TTC549 (cell line): ENCODE measurements around the gene CEBPE.

Experiments
- FAIRE-seq: peaks from 2 replicates; lab custom pipeline; 2012; peaks lifted over from hg19 to GRCh38; lab: Jason Lieb, UNC

CEBPE gene

GRCh38 chr14:23143911-23144310, 24.9 kb upstream of the CEBPE start:
- no peak for FAIRE-seq

DNA sequence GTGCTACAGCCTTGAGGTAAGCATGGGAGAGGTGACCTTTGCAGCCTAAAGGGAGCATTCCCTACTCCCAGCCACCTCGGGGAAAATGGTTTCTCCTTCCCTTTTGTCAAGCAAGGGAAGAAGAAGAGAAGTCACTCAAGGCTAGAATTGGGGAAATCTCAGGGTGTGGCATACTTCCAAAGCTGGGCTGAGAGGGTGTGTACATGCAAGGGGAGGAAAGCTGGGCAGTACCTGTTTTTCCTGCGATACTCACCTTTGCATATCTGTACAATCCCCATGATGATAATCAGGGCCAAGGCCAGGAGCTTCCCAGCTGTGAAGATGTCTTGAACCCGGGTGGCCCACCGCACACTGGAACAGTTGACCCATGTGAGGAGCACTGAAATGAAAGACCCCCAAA, 23.8 kb upstream of the CEBPE start:
- no peak for FAIRE-seq

DNA sequence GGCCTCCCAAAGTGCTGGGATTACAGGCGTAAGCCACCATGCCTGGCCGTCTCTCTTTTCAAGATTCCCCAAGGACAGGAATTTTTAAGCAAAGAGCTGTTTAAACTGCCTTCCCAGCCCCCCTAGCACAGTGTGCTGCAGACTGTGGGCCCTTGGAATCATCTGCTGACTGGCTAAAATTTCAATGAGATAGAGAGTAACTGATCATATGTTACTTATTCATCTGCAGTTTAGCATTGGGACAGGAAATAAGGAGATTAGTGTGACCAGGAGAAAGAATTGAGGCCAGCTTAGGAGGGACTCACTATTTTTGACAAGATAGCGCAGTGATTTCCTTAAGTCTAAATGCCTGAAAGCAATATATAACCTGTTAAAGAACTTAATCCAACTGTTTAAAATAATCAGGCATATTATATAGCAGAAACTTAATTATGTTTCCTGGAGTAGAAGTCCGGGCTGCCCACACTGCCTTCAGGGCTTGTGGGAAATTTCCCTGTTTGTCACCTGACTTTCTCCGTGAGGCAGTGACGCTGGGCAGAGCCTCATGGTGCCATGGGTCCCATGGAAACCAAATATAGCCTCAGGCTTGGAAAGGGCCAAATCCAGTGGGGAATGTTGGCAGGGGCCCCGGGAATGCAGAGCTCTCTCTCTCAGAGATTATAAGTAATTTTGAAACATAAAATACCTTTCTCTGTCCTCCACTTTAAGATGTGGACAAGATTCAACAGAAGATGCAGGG, 22.8 kb upstream of the CEBPE start:
- no peak for FAIRE-seq

- no peak for FAIRE-seq
Observed at GRCh38 chr14:23140371-23140770, 21.3 kb upstream of the CEBPE start.

- FAIRE-seq, result no peak
Observed at GRCh38 chr14:23139874-23140273, 20.8 kb upstream of the CEBPE start.

DNA sequence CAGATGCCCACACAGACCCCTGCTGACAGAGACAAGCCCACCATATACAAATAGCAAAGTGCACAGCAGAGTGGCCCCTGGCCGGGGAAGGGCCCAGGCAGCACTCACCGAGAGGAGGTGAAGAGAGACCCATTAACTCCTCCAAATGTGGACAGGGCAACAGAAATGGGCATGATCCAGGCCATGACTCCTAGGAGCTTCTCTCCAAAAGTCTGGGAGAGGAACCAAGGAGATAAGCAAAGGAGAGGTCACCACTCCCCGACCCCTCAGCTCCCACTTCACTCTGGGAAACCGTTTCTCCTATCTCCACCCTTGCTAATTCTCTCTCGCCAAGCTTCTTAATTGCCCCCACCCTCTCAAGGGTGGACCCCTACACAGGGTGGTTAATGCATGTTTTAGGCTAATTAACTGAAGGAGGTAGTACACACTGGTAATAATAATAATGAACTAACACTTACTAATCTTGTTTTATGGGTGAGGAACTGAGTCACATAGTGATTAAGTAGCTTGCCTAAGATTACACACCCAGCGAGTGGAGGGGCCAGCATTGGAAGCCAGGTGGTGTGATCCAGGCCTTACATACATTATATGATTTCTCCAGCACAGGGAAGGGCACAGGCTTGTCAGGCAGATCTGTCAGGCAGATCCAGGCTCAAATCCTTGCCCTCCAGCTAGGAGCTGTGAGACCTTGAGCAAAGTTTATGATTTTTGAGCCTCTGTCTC, 18.9 kb upstream of the CEBPE start:
- no peak for FAIRE-seq

GRCh38 chr14:23137192-23137812, 18.2 kb upstream of the CEBPE start:
- FAIRE-seq, result no peak

GRCh38 chr14:23136566-23137133, 17.6 kb upstream of the CEBPE start:
- FAIRE-seq, result no peak

DNA sequence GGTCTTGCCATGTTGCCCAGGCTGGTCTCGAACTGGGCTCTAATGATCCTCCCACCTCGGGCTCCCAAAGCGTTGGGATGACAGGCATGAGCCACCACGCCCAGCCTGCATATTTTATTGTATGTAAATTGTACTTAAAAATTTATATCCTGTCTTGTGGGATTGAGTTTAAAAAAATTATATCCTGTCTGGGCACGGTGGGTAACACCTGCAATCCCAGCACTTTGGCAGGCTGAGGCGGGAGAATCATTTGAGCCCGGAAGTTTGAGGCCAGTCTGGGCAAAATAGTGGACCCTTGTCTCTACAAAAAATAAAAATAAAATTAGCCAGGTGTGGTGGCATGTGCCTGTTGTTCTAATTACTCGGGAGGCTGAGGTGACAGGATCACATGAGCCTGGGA, 13.9 kb upstream of the CEBPE start:
- FAIRE-seq, result no peak

- FAIRE-seq, result no peak
Observed at GRCh38 chr14:23131482-23131881, 12.4 kb upstream of the CEBPE start.

DNA sequence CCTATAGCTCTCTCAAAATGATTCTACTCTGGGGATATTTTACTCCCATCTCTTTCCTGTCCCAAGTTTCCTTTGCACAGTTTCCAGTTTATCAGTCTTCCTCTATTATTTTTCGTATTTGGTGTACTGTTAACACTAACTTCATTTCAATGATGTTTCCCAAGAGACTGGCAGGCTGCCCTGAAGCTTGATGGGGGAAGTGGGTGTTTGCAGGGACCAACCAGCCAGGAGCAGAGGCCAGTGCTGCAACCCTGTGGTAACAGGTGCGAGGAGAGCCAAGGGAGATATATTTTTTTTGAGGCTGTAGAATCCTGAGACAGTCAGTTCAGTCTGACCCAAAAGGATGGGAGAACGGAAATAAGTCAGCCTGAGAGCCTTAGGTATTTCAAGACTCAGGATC, 11.8 kb upstream of the CEBPE start:
- no peak for FAIRE-seq

DNA sequence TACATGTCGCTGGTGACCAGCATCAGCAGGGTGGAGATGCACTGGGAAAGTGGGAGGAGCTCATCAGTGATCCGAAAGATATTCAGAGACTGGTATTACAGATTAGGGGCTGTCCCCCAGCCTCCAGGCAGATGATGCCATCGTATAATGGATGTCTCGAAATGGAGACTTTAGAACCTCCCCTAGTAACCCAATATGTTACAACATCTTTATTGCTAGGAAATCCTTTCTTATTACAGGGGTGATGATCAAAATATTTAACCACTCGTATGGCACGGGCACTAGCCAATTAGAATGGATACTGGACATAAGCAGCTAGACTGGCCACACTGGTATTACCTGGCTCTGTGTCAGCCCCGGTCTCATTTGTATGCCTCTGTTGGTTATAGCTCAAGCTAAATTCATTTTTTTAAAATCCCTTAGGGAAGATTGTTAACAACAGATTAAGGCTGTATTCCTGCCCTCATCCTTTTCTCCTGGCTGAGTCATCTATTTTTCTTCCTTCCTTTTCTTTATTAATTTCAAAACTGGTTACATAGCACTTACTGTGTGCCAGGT, 10.8 kb upstream of the CEBPE start:
- no peak for FAIRE-seq

DNA sequence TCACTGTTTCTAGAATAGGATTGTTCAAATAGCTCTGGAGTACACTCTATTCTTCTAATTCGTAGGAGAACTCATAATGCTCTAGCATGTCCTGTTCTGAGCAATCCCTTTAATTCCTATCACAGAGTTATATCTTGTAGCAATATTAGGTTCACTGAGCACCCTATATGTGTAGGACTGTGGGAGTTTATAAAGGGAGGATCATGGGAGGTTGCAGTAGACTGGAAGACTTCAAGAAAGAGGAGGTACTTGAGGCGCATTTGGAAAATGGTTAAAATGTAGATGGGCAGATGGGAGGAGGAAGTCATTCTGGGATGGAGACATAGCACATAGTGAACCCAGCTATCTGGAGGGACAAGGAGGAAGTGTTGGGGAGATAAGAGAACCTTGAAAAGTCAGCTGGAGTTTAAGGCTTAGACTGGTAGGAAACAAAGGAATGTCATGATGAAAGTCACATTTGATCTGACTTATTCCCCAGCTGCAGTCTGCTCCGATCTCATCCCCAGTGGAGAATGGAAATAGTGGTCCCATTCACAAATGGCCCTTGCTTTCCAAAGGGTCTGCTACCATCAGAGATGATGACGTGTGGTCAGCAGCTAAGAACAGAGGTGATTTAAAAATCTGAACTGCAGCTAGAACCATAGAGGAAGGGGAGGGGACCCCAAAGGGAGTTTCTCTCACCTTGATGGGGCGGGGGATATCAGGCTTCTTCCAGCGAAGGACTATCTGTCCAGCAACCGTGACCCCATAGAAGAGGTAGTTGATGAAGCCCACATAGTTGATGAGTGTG, 10.1 kb upstream of the CEBPE start:
- no peak for FAIRE-seq

GRCh38 chr14:23127861-23128260, 8.8 kb upstream of the CEBPE start:
- no peak for FAIRE-seq

DNA sequence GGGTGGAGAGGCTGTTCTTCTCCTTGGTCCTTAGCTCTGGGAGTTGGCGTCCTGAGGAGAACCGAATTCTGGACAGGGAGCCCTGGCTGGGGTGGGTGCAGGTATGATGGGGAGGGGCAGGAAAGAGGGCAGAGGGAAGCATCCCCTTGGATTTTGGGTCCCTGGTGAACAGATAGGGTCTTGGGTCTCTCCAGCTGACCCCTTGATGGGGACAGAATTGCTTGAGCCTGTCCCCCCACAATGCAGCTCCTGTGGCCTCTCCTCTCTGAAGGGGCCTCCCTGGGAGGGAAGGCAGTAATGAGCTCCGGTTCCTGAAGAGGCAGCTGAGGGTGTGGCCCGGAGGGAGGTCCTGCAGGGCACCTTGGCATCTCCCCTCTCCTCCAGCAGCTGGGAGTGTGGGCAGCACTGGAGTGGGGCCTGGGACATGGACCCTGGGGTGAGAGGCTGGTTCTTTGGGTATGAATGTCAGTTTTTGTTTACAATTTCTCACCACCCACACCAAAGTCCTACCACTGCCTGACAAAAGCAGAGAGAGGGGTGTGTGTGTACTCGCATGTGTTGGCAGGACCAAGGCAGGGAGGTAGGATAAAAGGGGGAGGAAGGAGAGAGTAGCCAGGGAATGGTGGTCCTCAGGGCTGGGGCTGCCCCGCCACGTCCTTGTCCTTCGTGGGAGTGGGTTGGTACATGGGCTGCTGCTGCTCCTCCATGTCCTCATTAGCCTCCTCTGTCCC, 7.7 kb upstream of the CEBPE start:
- FAIRE-seq, result no peak

- no peak for FAIRE-seq
Observed at GRCh38 chr14:23125933-23126524, 7.0 kb upstream of the CEBPE start.

- FAIRE-seq, result no peak
Observed at GRCh38 chr14:23125011-23125410, 6.0 kb upstream of the CEBPE start.

- FAIRE-seq, result no peak
Observed at GRCh38 chr14:23124337-23124954, 5.4 kb upstream of the CEBPE start.

GRCh38 chr14:23123419-23123818, 4.4 kb upstream of the CEBPE start:
- no peak for FAIRE-seq

DNA sequence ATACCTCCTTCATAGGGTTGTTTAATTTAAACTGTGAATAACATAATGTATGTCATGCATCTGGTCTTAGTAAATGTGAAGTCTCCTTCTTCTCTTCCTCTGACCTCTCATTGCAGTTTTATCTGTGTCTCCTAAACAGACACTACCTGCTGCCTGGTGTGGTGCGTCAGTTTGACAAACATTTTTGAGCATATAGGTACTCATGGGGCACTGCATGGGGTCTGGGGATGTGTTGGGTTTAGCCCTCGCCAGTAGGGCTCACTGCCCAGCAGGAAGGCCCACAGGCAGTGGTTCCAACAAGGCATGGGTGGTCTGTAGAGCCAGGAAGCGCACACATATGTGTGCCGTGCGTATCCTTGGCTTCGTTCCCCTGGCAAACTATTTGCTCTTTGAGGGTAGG, 3.0 kb upstream of the CEBPE start:
- no peak for FAIRE-seq

DNA sequence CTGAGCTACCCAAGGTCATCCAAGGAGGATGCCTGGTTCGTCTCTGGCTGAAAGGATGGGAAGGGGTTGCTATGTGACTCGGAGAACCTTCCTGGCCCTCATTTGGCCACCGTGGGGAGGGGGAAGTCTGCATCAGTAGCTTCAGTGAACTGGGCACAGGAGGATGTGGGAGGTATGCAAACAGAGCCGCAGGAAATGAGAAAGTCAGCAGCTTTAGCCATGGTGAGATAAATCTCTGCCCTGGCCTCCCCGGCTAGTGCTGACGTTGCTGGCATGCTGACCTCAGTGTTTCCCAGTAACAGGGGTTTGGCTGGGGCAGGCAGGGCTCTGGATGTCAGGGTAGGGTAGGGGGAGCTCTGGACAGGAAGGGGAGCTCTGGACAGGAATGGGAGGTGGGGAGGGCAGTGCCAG, 2.3 kb upstream of the CEBPE start:
- FAIRE-seq, result no peak
